ENCODE measurements around the gene NLRP3. TPM values are rescaled to one million over a fixed set of nuclear protein-coding genes. Genes with fewer than 3 reads are reported as not detected.

Gene NLRP3
- total and polyA plus RNA-seq, 10 of the 15 experiments (the other 5 are each of a cell fraction or from before 2014, with no cell fraction given) = 1.8 to 10.4 (median 5.0) TPM

- ChIA-PET SMC1A (ENCODE audit: uncharacterized antibody, unreplicated experiment) (interaction anchor here (0.9 to 7.4 kb wide), 8 partner anchors 8 to 174 kb away, joined by 3 to 174 read pairs (median 3); no protein-coding TSS in a partner anchor), CTCF (interaction anchor here (3.2 to 6.2 kb wide), 3 partner anchors 13 to 101 kb away, joined by 22 to 197 read pairs (median 49); no protein-coding TSS in a partner anchor), RAD21 (ENCODE audit: unreplicated experiment) (interaction anchor here (1.0 to 5.1 kb wide), 3 partner anchors 13 to 174 kb away, joined by 3 to 140 read pairs (median 4); no protein-coding TSS in a partner anchor), POLR2A (no interaction called here)
- no peak for FAIRE-seq
- H3K27ac ChIP-seq (ENCODE audit: control insufficient read depth, insufficient read depth) = no peak overlapping the region
- no peaks in the 10 kb centered on the region for H3K36me3 ChIP-seq (ENCODE audit: control insufficient read depth in 2 of 2, insufficient read depth in 2 of 2, low read length in 1 of 2)
- 0% methylated on average over 1 of the region's 1 CpG for WGBS (ENCODE audit: insufficient coverage, insufficient replicate concordance, low lambda C conversion rate, missing lambda C conversion rate)
- H3K4me3 ChIP-seq = no peak overlapping the region; the same call in 1 of the 2 replicates
- H3K9ac ChIP-seq (ENCODE audit: control insufficient read depth, insufficient read depth, low read length) = no peak overlapping the region
- intact Hi-C loops (cut with micrococcal nuclease; ENCODE audit: unreplicated experiment) (no loop called here), in situ Hi-C loops (cut with MboI) (loop anchor here (5.0 kb wide), 2 partner anchors 91 to 191 kb away; no protein-coding TSS in a partner anchor)
- no peaks in the 10 kb centered on the region; the same call in 2 of the 3 replicates for H3K9me3 ChIP-seq (replicated peaks; ENCODE audit: control insufficient read depth, insufficient read depth, low read length)
- no TSS peak for BruUV-seq (replicated peaks)
- no peak for DNase-seq (ENCODE audit: low read depth, low spot score)
- ATAC-seq = peak; percentile 60
- H3K79me2 ChIP-seq (ENCODE audit: control insufficient read depth, insufficient read depth, low read length) = no peaks in the 10 kb centered on the region
- H3K4me1 ChIP-seq (ENCODE audit: control insufficient read depth, insufficient read depth, low read length) = peaks cover 33% of the 10 kb centered on the region
- no peak overlapping the region for H2AFZ ChIP-seq (ENCODE audit: control insufficient read depth, low read depth, low read length)
- peak overlapping the region; percentile 50 for H3K4me2 ChIP-seq (ENCODE audit: control insufficient read depth, insufficient read depth)
- H4K20me1 ChIP-seq (ENCODE audit: control insufficient read depth, insufficient read depth) = no peaks in the 10 kb centered on the region
- H3K27me3 ChIP-seq (replicated peaks in 1 of 2; ENCODE audit: control insufficient read depth in 2 of 2, insufficient read depth in 2 of 2, low read length in 1 of 2) = no peaks in the 10 kb centered on the region
- TF ChIP-seq SKIL (IDR thresholded peaks at IDR 0.05; ENCODE audit: low read depth, poor library complexity, severe bottlenecking) = peak; percentile 26
- no peak for TF ChIP-seq USF1 (IDR thresholded peaks at IDR 0.05; ENCODE audit: borderline replicate concordance, extremely low read length, insufficient read depth, low read depth, low read length)
- no peak for TF ChIP-seq BRCA1 (IDR thresholded peaks at IDR 0.05; ENCODE audit: low read depth, low read length)
- no peak for TF ChIP-seq SUPT20H (IDR thresholded peaks at IDR 0.05; ENCODE audit: borderline replicate concordance, control insufficient read depth, low read depth, low read length)
- no peak for TF ChIP-seq MTA3 (IDR thresholded peaks at IDR 0.05; ENCODE audit: borderline replicate concordance, low read length)
- 0 out of 4 replicates have a peak, but pooled peaks of 1 of the 2 experiments have one; percentile 40 for TF ChIP-seq ETV6 (conservative IDR thresholded peaks at IDR 0.05 in 1 of 2, IDR thresholded peaks at IDR 0.05 in 1 of 2; ENCODE audit: borderline replicate concordance in 1 of 2, low read depth in 1 of 2)
- TF ChIP-seq ATF2 (IDR thresholded peaks at IDR 0.05; ENCODE audit: low read length) = 0 out of 2 replicates have a peak, but pooled peaks have one; percentile 33
- TF ChIP-seq JUNB (IDR thresholded peaks at IDR 0.05) = peak; percentile 65
- TF ChIP-seq MYC (IDR thresholded peaks at IDR 0.05; ENCODE audit: insufficient read depth, insufficient read length, insufficient replicate concordance, low read length, severe bottlenecking) = no peak
- TF ChIP-seq RCOR1 (conservative IDR thresholded peaks at IDR 0.05; ENCODE audit: low read depth, low read length) = no peak
- peak; percentile 35; the same call in 1 of the 2 replicates for TF ChIP-seq DPF2 (IDR thresholded peaks at IDR 0.05)
- TF ChIP-seq TBL1XR1 (IDR thresholded peaks at IDR 0.05; ENCODE audit: low read depth, low read length) = peak; percentile 30; the same call in 1 of the 2 replicates
- no peak for TF ChIP-seq ZNF217 (IDR thresholded peaks at IDR 0.05)
- TF ChIP-seq, protein P1, sequence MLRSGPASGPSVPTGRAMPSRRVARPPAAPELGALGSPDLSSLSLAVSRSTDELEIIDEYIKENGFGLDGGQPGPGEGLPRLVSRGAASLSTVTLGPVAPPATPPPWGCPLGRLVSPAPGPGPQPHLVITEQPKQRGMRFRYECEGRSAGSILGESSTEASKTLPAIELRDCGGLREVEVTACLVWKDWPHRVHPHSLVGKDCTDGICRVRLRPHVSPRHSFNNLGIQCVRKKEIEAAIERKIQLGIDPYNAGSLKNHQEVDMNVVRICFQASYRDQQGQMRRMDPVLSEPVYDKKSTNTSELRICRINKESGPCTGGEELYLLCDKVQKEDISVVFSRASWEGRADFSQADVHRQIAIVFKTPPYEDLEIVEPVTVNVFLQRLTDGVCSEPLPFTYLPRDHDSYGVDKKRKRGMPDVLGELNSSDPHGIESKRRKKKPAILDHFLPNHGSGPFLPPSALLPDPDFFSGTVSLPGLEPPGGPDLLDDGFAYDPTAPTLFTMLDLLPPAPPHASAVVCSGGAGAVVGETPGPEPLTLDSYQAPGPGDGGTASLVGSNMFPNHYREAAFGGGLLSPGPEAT (IDR thresholded peaks at IDR 0.05; ENCODE audit: low read depth) = peak; percentile 42; the same call in 1 of the 2 replicates
- TF ChIP-seq CREM (IDR thresholded peaks at IDR 0.05; ENCODE audit: low read depth) = peak; percentile 57
- TF ChIP-seq IKZF2 (IDR thresholded peaks at IDR 0.05) = peak; percentile 54 to 59; a peak in 2 of 4 replicates
- TF ChIP-seq POLR2AphosphoS2 (IDR thresholded peaks at IDR 0.05; ENCODE audit: low read depth, low read length) = no peak
- peak; percentile 77 for TF ChIP-seq RUNX3 (IDR thresholded peaks at IDR 0.05; ENCODE audit: low read length)
These were observed 29.8 kb upstream of the NLRP3 start for GRCh38 chr1:247386217-247386616.
